ENCODE data around the gene EHD1. TPM values are rescaled to one million over a fixed set of nuclear protein-coding genes. Genes with fewer than 3 reads are reported as not detected.

EHD1 gene
- total and polyA plus RNA-seq, 2 of the 8 experiments (the other 6 are each of a cell fraction or from before 2014, with no cell fraction given): 31.5 to 42.9 TPM

DNA sequence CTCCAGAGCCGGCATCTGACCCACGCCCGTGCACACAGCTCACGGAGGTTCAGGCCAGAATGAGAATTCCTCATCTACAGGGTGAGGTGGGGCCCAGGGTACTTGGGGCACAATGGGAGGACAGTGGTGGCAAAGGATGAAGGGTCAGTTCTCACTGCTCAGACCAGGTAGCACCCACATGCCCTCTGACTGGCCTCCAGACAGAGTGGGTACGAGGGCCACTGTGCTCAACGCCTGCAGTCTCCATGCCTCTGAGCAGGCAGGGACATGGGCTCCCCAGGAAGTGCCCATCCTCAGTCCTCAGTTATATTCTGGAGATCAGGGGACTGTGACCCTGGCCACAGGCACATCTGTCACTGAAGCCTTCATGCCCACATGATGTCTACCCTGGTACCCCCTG is 20.9 kb downstream of the EHD1 start:
- Histone ChIP-seq H2BK15ac (ENCODE audit: low read length) (no peak overlapping the region), H3K18ac (ENCODE audit: extremely low read depth, low read length) (no peak overlapping the region), H3K4ac (replicated peaks; ENCODE audit: insufficient read length, low read depth, low read length) (no peak overlapping the region), H3K79me2 (ENCODE audit: control insufficient read depth in 1 of 2, insufficient read depth in 2 of 2, low read length in 2 of 2) (peaks cover 0 to 4% of the 10 kb centered on the region in 2 experiments; a peak in 1 of 4 replicates), H3K4me3 (ENCODE audit: extremely low read depth in 1 of 4, insufficient read depth in 2 of 4, low read depth in 3 of 4, low read length in 4 of 4) (no peak overlapping the region), H2AK5ac (ENCODE audit: low read depth, low read length) (no peak overlapping the region), H2BK5ac (ENCODE audit: low read depth, low read length) (no peak overlapping the region), H3K9ac (replicated peaks in 1 of 4; ENCODE audit: extremely low read depth in 1 of 4, low read depth in 3 of 4, low read length in 3 of 4) (no peak overlapping the region), H2BK120ac (replicated peaks; ENCODE audit: low read depth, low read length) (no peak overlapping the region), H4K8ac (ENCODE audit: extremely low read depth, insufficient read depth, low read length) (peak overlapping the region; percentile 51), H3K23me2 (ENCODE audit: low read depth, low read length) (no peaks in the 10 kb centered on the region), H2AFZ (ENCODE audit: low read length) (no peak overlapping the region), H3K56ac (replicated peaks; ENCODE audit: insufficient read length, low read depth, low read length) (no peak overlapping the region), H4K20me1 (replicated peaks in 1 of 2; ENCODE audit: control insufficient read depth in 1 of 2, insufficient read depth in 2 of 2, low read length in 2 of 2) (peaks cover 0 to 3% of the 10 kb centered on the region in 2 experiments), H3K4me1 (replicated peaks in 1 of 4; ENCODE audit: control insufficient read depth in 3 of 4, insufficient read depth in 4 of 4, low read length in 3 of 4) (peaks cover 0 to 4% (median 1%) of the 10 kb centered on the region in 4 experiments; a peak in 3 of 7 replicates), H3K9me3 (ENCODE audit: insufficient read depth in 2 of 2, low read depth in 1 of 2, low read length in 1 of 2) (no peaks in the 10 kb centered on the region), H4K91ac (replicated peaks; ENCODE audit: insufficient read length, low read length) (no peak overlapping the region), H3K4me2 (ENCODE audit: insufficient read depth in 1 of 2, low read depth in 2 of 2, low read length in 2 of 2) (no peak overlapping the region), H2BK12ac (ENCODE audit: low read depth, low read length) (no peak overlapping the region), H3K36me3 (ENCODE audit: control insufficient read depth in 2 of 4, insufficient read depth in 4 of 4, low read length in 3 of 4) (peaks cover 0 to 5% (median 0%) of the 10 kb centered on the region in 4 experiments; a peak in 3 of 8 replicates), H4K5ac (ENCODE audit: insufficient read length, low read depth, low read length) (no peak overlapping the region), H2BK20ac (ENCODE audit: low read length) (no peak overlapping the region), H3K14ac (ENCODE audit: insufficient read length) (no peak overlapping the region), H3K27ac (ENCODE audit: low read depth, low read length) (no peak overlapping the region), H3K27me3 (replicated peaks in 1 of 4; ENCODE audit: control insufficient read depth in 3 of 4, extremely low read depth in 1 of 4, insufficient read depth in 3 of 4, low read length in 3 of 4) (no peaks in the 10 kb centered on the region), H3K79me1 (ENCODE audit: low read depth, low read length) (no peaks in the 10 kb centered on the region; the same call in 1 of the 2 replicates), H3K23ac (ENCODE audit: insufficient read length) (no peak overlapping the region)
- FAIRE-seq (no peak), DNase-seq (ENCODE audit: low read depth in 1 of 2, low spot score in 2 of 2) (no peak)
- POLR2A ChIA-PET (ENCODE audit: partially characterized antibody): interaction anchor here (2.0 to 25.7 kb wide), 2 partner anchors 27 to 86 kb away, joined by 4 to 408 read pairs; partner anchors contain the start of gene EHD1
- CTCF ChIA-PET (ENCODE audit: partially characterized antibody): interaction anchor here (16.5 to 32.3 kb wide), 2 partner anchors 6 to 30 kb away, joined by 321 to 1058 read pairs; partner anchors contain the start of gene EHD1
- 93% methylated on average over 6 of the region's 6 CpGs; no CpG with 5 or more reads in 1 of the 2 experiments for WGBS, 2 experiments (ENCODE audit: extremely low coverage in 1 of 2, insufficient coverage in 1 of 2, insufficient read length in 1 of 2, insufficient replicate concordance in 2 of 2, low coverage in 1 of 2, low lambda C conversion rate in 2 of 2, missing lambda C conversion rate in 1 of 2)
- TF ChIP-seq TAF1 (IDR thresholded peaks at IDR 0.05; ENCODE audit: low read depth, low read length) (no peak), E2F6 (IDR thresholded peaks at IDR 0.05) (no peak), CREB1 (IDR thresholded peaks at IDR 0.05) (no peak)
